OCI-LY7 (cell line): ENCODE measurements around the gene MNDA.

Source experiments
- EZH2phosphoT487 ChIP-seq: fragments of 200-600 bp; sonication (generic); IDR thresholded peaks from 2 replicates; pipeline ENCODE4 v1.6.1; 2018; ENCODE audit warnings: low read depth, borderline replicate concordance, mild to moderate bottlenecking, mixed run types, antibody characterized with exemption, low read length, moderate library complexity, mixed read lengths
- TF ChIP-seq, protein P1 (sequence below): fragments of 200-600 bp; sonication (generic); conservative IDR thresholded peaks from 2 replicates; pipeline ENCODE4 v1.5.1; 2014; ENCODE audit warnings: mild to moderate bottlenecking, antibody characterized with exemption, low read length, moderate library complexity, mixed read lengths

DNA sequence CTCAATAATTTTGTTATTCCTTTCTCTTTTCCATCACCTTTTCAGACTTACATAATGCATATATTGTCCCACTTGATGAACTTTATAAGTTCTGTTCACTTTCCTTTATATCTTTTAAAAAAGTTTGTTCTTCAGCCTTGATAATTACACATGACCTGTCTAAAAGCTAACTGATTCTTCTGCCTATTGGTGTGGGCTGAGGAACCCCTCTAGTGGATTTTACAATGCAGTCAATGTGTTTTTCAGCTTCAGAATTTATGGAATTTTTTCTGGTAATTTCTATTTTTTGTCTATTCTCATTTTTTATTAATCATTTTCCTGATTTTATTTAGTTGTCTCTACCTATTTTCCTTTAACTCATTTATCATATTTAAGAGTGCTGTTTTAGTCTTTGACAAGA lies 7.5 kb downstream of the MNDA start:
- TF ChIP-seq, protein P1, sequence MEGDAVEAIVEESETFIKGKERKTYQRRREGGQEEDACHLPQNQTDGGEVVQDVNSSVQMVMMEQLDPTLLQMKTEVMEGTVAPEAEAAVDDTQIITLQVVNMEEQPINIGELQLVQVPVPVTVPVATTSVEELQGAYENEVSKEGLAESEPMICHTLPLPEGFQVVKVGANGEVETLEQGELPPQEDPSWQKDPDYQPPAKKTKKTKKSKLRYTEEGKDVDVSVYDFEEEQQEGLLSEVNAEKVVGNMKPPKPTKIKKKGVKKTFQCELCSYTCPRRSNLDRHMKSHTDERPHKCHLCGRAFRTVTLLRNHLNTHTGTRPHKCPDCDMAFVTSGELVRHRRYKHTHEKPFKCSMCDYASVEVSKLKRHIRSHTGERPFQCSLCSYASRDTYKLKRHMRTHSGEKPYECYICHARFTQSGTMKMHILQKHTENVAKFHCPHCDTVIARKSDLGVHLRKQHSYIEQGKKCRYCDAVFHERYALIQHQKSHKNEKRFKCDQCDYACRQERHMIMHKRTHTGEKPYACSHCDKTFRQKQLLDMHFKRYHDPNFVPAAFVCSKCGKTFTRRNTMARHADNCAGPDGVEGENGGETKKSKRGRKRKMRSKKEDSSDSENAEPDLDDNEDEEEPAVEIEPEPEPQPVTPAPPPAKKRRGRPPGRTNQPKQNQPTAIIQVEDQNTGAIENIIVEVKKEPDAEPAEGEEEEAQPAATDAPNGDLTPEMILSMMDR: no peak
- no peak for TF ChIP-seq EZH2phosphoT487
